HT-29 (cell line): Measurements from ENCODE around the gene CELSR2. TPM values are rescaled to one million over a fixed set of nuclear protein-coding genes. Genes with fewer than 3 reads are reported as not detected.
"Not testable (repeated sequence)": the region's sequence is repeated elsewhere in the genome, so short reads cannot be mapped to it uniquely, and the experiment has no call there.

ENCODE experiments used
- DNase-seq: peaks from one replicate; pipeline ENCODE4 v3.0.0-alpha.2; 2015; ENCODE audit warnings: low spot score
- total RNA-seq: library from RNA; depleted of rRNA; stranded (reverse); fragments of >200 nt; shearing (Covaris generic); gene quantifications from 2 replicates; pipeline ENCODE4 v1.2.3, GENCODE V29; 2014

Gene CELSR2
- total RNA-seq, 1 experiment from 2014 or later: 1.4 TPM

GRCh38 chr1:109298666-109299557 is 49.6 kb downstream of the CELSR2 start:
- DNase-seq: peak; percentile 44

GRCh38 chr1:109299558-109300343 is 50.4 kb downstream of the CELSR2 start:
- DNase-seq: no peak

GRCh38 chr1:109300650-109301151 is 51.4 kb downstream of the CELSR2 start:
- no peak for DNase-seq

- DNase-seq: no peak
Observed at GRCh38 chr1:109301874-109302273, 52.5 kb downstream of the CELSR2 start.

- no peak for DNase-seq
Observed at GRCh38 chr1:109304226-109304920, 55.0 kb downstream of the CELSR2 start.

- not testable (repeated sequence) for DNase-seq
Observed at GRCh38 chr1:109305991-109306390, 56.7 kb downstream of the CELSR2 start.

- no peak for DNase-seq
Observed at GRCh38 chr1:109306832-109307273, 57.5 kb downstream of the CELSR2 start, which contains the start of gene MYBPHL. Gene MYBPHL, minus strand, starts transcription at chr1:109307011. Its CDS starts 20 bp downstream, at chr1:109306991.

- DNase-seq: no peak
Observed at GRCh38 chr1:109307274-109308021, 58.1 kb downstream of the CELSR2 start.

GRCh38 chr1:109309347-109309746 is 60.0 kb downstream of the CELSR2 start:
- no peak for DNase-seq

GRCh38 chr1:109312246-109312645 is 62.9 kb downstream of the CELSR2 start:
- no peak for DNase-seq

GRCh38 chr1:109312978-109313775 is 63.8 kb downstream of the CELSR2 start:
- no peak for DNase-seq

- no peak for DNase-seq
Observed at GRCh38 chr1:109314795-109315194, 65.5 kb downstream of the CELSR2 start.

- DNase-seq: no peak
Observed at GRCh38 chr1:109315288-109315687, 65.9 kb downstream of the CELSR2 start.

GRCh38 chr1:109316506-109316905 is 67.2 kb downstream of the CELSR2 start:
- no peak for DNase-seq

- no peak for DNase-seq
Observed at GRCh38 chr1:109319114-109319513, 69.8 kb downstream of the CELSR2 start.

- no peak for DNase-seq
Observed at GRCh38 chr1:109322974-109323373, 73.6 kb downstream of the CELSR2 start.
